SIG-M5 treated with dmso at 0.1 percent for 504 hours (cell line): Measurements from ENCODE around the gene SMIM1.
"Not testable (repeated sequence)": the region's sequence is repeated elsewhere in the genome, so short reads cannot be mapped to it uniquely, and the experiment has no call there.

Source experiments
- DNase-seq: peaks from one replicate; lab custom pipeline; 2025; ENCODE audit not compliant: unreplicated experiment; lab: John Stamatoyannopoulos, UW

SMIM1 gene

GRCh38 chr1:3736131-3736561, 36.4 kb upstream of the SMIM1 start:
- no peak for DNase-seq

- DNase-seq, result no peak
Measured at GRCh38 chr1:3736708-3737107, 35.8 kb upstream of the SMIM1 start.

GRCh38 chr1:3738943-3739342, 33.6 kb upstream of the SMIM1 start:
- no peak for DNase-seq

GRCh38 chr1:3740042-3740441, 32.5 kb upstream of the SMIM1 start:
- no peak for DNase-seq

GRCh38 chr1:3740752-3741151, 31.8 kb upstream of the SMIM1 start:
- no peak for DNase-seq

- DNase-seq, result no peak
Measured at GRCh38 chr1:3741566-3742438, 30.7 kb upstream of the SMIM1 start.

GRCh38 chr1:3742439-3743298, 29.9 kb upstream of the SMIM1 start:
- DNase-seq, result no peak

GRCh38 chr1:3743421-3743820, 29.1 kb upstream of the SMIM1 start:
- no peak for DNase-seq

GRCh38 chr1:3743826-3744225, 28.7 kb upstream of the SMIM1 start:
- DNase-seq, result no peak

GRCh38 chr1:3744646-3745045, 27.9 kb upstream of the SMIM1 start:
- no peak for DNase-seq

- no peak for DNase-seq
Measured at GRCh38 chr1:3745071-3745470, 27.5 kb upstream of the SMIM1 start.

GRCh38 chr1:3745590-3746381, 26.8 kb upstream of the SMIM1 start:
- DNase-seq, result no peak

GRCh38 chr1:3746389-3746829, 26.1 kb upstream of the SMIM1 start:
- DNase-seq, result no peak

GRCh38 chr1:3746830-3747521, 25.6 kb upstream of the SMIM1 start:
- DNase-seq, result peak; percentile 4

- DNase-seq, result no peak
Measured at GRCh38 chr1:3747522-3747848, 25.1 kb upstream of the SMIM1 start.

- no peak for DNase-seq
Measured at GRCh38 chr1:3747903-3748302, 24.6 kb upstream of the SMIM1 start.

- not testable (repeated sequence) for DNase-seq
Measured at GRCh38 chr1:3748316-3748900, 24.1 kb upstream of the SMIM1 start.

GRCh38 chr1:3749512-3749911, 23.0 kb upstream of the SMIM1 start:
- DNase-seq, result no peak

- no peak for DNase-seq
Measured at GRCh38 chr1:3750741-3751140, 21.8 kb upstream of the SMIM1 start.

GRCh38 chr1:3752400-3752945, 20.1 kb upstream of the SMIM1 start, which contains the start of gene CCDC27:
TSS of gene CCDC27 (plus strand) at chr1:3752450. CDS start at chr1:3752482, 32 bp downstream.
- DNase-seq, result no peak
